ENCODE data around the gene EPN2. TPM values are rescaled to one million over a fixed set of nuclear protein-coding genes. Genes with fewer than 3 reads are reported as not detected.

Gene EPN2
- total RNA-seq, 3 donors from 2014 or later (not counting 1 experiment from before 2014, with no cell fraction given) = 2.0 to 13.8 (median 4.9) TPM

GRCh38 chr17:19311016-19311415, 73.8 kb downstream of the EPN2 start:
- H3K9me3 ChIP-seq (ENCODE audit: control insufficient read depth, insufficient read depth, low read length) = no peaks in the 10 kb centered on the region
- 95% methylated on average over 1 of the region's 5 CpGs for WGBS (ENCODE audit: insufficient coverage)
- H3K27ac Mint-ChIP-seq = no peak overlapping the region

GRCh38 chr17:19311421-19312215, 74.5 kb downstream of the EPN2 start:
- H3K27me3 ChIP-seq (ENCODE audit: control insufficient read depth, insufficient read depth, low read length) = peaks cover 3% of the 10 kb centered on the region
- WGBS (ENCODE audit: insufficient coverage) = 70% methylated on average over 6 of the region's 6 CpGs
- H3K27me3 Mint-ChIP-seq (ENCODE audit: low read depth in 2 of 2) = peaks cover 0 to 2% of the 10 kb centered on the region in 2 donors
- no peak overlapping the region for H3K4me3 ChIP-seq (ENCODE audit: low read length)
- intact Hi-C loops (cut with micrococcal nuclease) = no loop called here
- no peaks in the 10 kb centered on the region for H3K36me3 Mint-ChIP-seq
- no peaks in the 10 kb centered on the region for H3K36me3 ChIP-seq (ENCODE audit: control insufficient read depth, insufficient read depth, low read length)
- no peak for TF ChIP-seq CTCF (IDR thresholded peaks at IDR 0.05)
- H3K9me3 Mint-ChIP-seq = no peaks in the 10 kb centered on the region
- no peak overlapping the region for H3K27ac ChIP-seq (ENCODE audit: low read length)
- no peak for DNase-seq
- H3K4me3 Mint-ChIP-seq = no peak overlapping the region
- H3K27ac Mint-ChIP-seq = no peak overlapping the region
- peaks cover 3 to 8% of the 10 kb centered on the region in 2 donors for H3K4me1 Mint-ChIP-seq
- H3K9me3 ChIP-seq (ENCODE audit: control insufficient read depth, insufficient read depth, low read length) = no peaks in the 10 kb centered on the region
- ATAC-seq = peak in 1 of 3 donors; percentile 70
- H3K4me1 ChIP-seq (ENCODE audit: control insufficient read depth, insufficient read depth, low read length) = peaks cover 7% of the 10 kb centered on the region

More at GRCh38 chr17:19311016-19311415, 73.8 kb downstream of the EPN2 start:
- TF ChIP-seq CTCF (IDR thresholded peaks at IDR 0.05) = no peak
- Histone ChIP-seq H3K4me3 (ENCODE audit: low read length) (no peak overlapping the region), H3K27me3 (ENCODE audit: control insufficient read depth, insufficient read depth, low read length) (peaks cover 3% of the 10 kb centered on the region), H3K27ac (ENCODE audit: low read length) (no peak overlapping the region), H3K36me3 (ENCODE audit: control insufficient read depth, insufficient read depth, low read length) (no peaks in the 10 kb centered on the region), H3K4me1 (ENCODE audit: control insufficient read depth, insufficient read depth, low read length) (peaks cover 14% of the 10 kb centered on the region)
- Mint-ChIP-seq H3K4me3 (no peak overlapping the region), H3K36me3 (no peaks in the 10 kb centered on the region), H3K9me3 (no peaks in the 10 kb centered on the region), H3K4me1 (peaks cover 9 to 14% of the 10 kb centered on the region in 2 donors), H3K27me3 (ENCODE audit: low read depth in 2 of 2) (peaks cover 0 to 2% of the 10 kb centered on the region in 2 donors)
- intact Hi-C loops (cut with micrococcal nuclease) = no loop called here
- ATAC-seq = no peak
- no peak for DNase-seq

- Histone ChIP-seq H3K27me3 (ENCODE audit: control insufficient read depth, insufficient read depth, low read length) (peaks cover 3% of the 10 kb centered on the region), H3K27ac (ENCODE audit: low read length) (no peak overlapping the region), H3K4me1 (ENCODE audit: control insufficient read depth, insufficient read depth, low read length) (peaks cover 4% of the 10 kb centered on the region), H3K9me3 (ENCODE audit: control insufficient read depth, insufficient read depth, low read length) (no peaks in the 10 kb centered on the region), H3K36me3 (ENCODE audit: control insufficient read depth, insufficient read depth, low read length) (no peaks in the 10 kb centered on the region), H3K4me3 (ENCODE audit: low read length) (no peak overlapping the region)
- 93% methylated on average over 7 of the region's 7 CpGs for WGBS (ENCODE audit: insufficient coverage)
- Mint-ChIP-seq H3K9me3 (no peaks in the 10 kb centered on the region), H3K4me1 (peaks cover 0 to 5% of the 10 kb centered on the region in 2 donors), H3K27me3 (ENCODE audit: low read depth in 2 of 2) (peaks cover 0 to 2% of the 10 kb centered on the region in 2 donors), H3K36me3 (no peaks in the 10 kb centered on the region), H3K27ac (no peak overlapping the region), H3K4me3 (no peak overlapping the region)
- intact Hi-C loops (cut with micrococcal nuclease) = no loop called here
- TF ChIP-seq CTCF (IDR thresholded peaks at IDR 0.05) = no peak
- DNase-seq (no peak), ATAC-seq (no peak)
Measured at GRCh38 chr17:19312406-19312805, 75.2 kb downstream of the EPN2 start.

All from natural killer cell (primary cell).